ENCODE measurements around the gene TMEM178B. TPM values are rescaled to one million over a fixed set of nuclear protein-coding genes. Genes with fewer than 3 reads are reported as not detected.

TMEM178B gene
- total and polyA plus RNA-seq, 2 of the 13 experiments (the other 11 are each of a cell fraction or from before 2014, with no cell fraction given) = 0.01 to 0.02 TPM

DNA sequence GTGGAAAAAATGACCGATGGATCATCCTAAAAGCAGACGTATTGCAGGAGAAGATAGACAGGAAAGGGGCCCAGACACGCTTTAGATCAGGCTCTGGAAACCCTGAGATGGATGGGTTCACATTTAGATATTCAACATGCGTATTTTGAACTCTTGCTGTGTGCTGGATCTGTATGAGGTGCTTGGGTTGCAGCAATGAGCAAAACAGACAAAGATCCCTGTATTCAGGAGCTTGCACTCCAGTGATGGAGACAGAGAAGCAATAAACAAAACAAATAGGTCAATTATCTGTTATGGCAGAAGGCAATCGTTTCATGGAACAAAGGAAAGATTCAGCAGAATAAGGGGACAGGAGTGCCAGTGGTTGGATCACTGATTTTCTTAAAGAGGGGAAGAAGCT lies 275.5 kb downstream of the TMEM178B start:
- H3K4me2 ChIP-seq (ENCODE audit: low read depth, low read length) = no peak overlapping the region
- H4K20me1 ChIP-seq (ENCODE audit: insufficient read depth, low read length) = no peaks in the 10 kb centered on the region
- no peak overlapping the region for H2AFZ ChIP-seq (ENCODE audit: low read length)
- H3K27me3 ChIP-seq (ENCODE audit: control insufficient read depth in 1 of 2, insufficient read depth in 2 of 2, low read length in 2 of 2) = peaks cover 0 to 21% of the 10 kb centered on the region in 2 experiments; a peak in 3 of 5 replicates
- DNase-seq (ENCODE audit: low spot score) (no peak), ATAC-seq (no peak), FAIRE-seq (no peak)
- 3% methylated on average over 5 of the region's 5 CpGs for WGBS (ENCODE audit: low lambda C conversion rate)
- intact Hi-C loops (cut with micrococcal nuclease; ENCODE audit: unreplicated experiment) = no loop called here
- ChIA-PET POLR2A (no interaction called here), CTCF (ENCODE audit: low intra/inter-chr PET ratio, low total read pairs) (no interaction called here)
- no peak overlapping the region for H3K4me3 ChIP-seq (replicated peaks in 1 of 3; ENCODE audit: insufficient read depth in 1 of 3, low read depth in 2 of 3, low read length in 3 of 3)
- in situ Hi-C loops (cut with HindIII; ENCODE audit: extremely low pct_ligation_motif_present, low pct_unique_long_range_greater_than_20kb) = no loop called here
- no peaks in the 10 kb centered on the region for H3K9me3 ChIP-seq (ENCODE audit: low read length)
- H3K27ac ChIP-seq (ENCODE audit: extremely low read length, insufficient read depth, low read length) = no peak overlapping the region
- no peaks in the 10 kb centered on the region for H3K36me3 ChIP-seq (replicated peaks in 1 of 2; ENCODE audit: control insufficient read depth in 1 of 2, insufficient read depth in 2 of 2, low read length in 2 of 2)
- H3K9ac ChIP-seq (ENCODE audit: insufficient read depth, low read depth, low read length) = no peak overlapping the region
- H3K79me2 ChIP-seq (ENCODE audit: insufficient read depth, low read length) = no peaks in the 10 kb centered on the region
- no TSS peak for BruUV-seq (replicated peaks)
- H3K4me1 ChIP-seq (ENCODE audit: insufficient read depth, low read length) = no peaks in the 10 kb centered on the region
- TF ChIP-seq GABPB1 (CRISPR knock-in tag; IDR thresholded peaks at IDR 0.05) (no peak), ZNF75D (CRISPR knock-in tag; IDR thresholded peaks at IDR 0.05; ENCODE audit: borderline replicate concordance) (no peak), MZF1 (CRISPR knock-in tag; IDR thresholded peaks at IDR 0.05; ENCODE audit: borderline replicate concordance) (no peak), ZNF546 (CRISPR knock-in tag; conservative IDR thresholded peaks at IDR 0.05) (no peak), ZNF432 (CRISPR knock-in tag; IDR thresholded peaks at IDR 0.05; ENCODE audit: borderline replicate concordance) (no peak), ZNF782 (CRISPR knock-in tag; IDR thresholded peaks at IDR 0.05; ENCODE audit: borderline replicate concordance) (no peak), GTF3A (CRISPR knock-in tag; conservative IDR thresholded peaks at IDR 0.05) (no peak), ZMAT3 (CRISPR knock-in tag; conservative IDR thresholded peaks at IDR 0.05) (no peak)

DNA sequence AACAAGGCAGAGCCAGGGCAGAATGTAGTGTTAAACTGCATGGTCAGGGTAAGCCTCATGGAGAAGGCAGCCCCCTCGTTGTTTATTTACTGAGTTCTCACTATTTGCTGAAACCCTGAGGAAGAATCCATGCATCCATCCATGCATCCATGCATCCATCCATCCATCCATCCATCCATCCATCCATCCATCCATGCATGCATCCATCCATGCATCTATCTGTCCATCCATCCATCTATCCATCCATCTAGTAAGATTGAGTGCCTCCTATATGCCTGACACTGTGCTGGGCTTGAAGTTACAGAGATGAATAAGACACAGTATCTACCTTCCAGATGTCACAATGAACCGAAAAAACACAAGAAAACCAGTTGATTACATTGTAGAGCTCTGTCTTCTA lies 275.9 kb downstream of the TMEM178B start:
- Histone ChIP-seq H3K4me3 (replicated peaks in 1 of 3; ENCODE audit: insufficient read depth in 1 of 3, low read depth in 2 of 3, low read length in 3 of 3) (no peak overlapping the region), H2AFZ (ENCODE audit: low read length) (no peak overlapping the region), H3K4me2 (ENCODE audit: low read depth, low read length) (no peak overlapping the region), H3K36me3 (replicated peaks in 1 of 2; ENCODE audit: control insufficient read depth in 1 of 2, insufficient read depth in 2 of 2, low read length in 2 of 2) (no peaks in the 10 kb centered on the region), H3K4me1 (ENCODE audit: insufficient read depth, low read length) (no peaks in the 10 kb centered on the region), H4K20me1 (ENCODE audit: insufficient read depth, low read length) (no peaks in the 10 kb centered on the region), H3K79me2 (ENCODE audit: insufficient read depth, low read length) (no peaks in the 10 kb centered on the region), H3K27me3 (ENCODE audit: control insufficient read depth in 1 of 2, insufficient read depth in 2 of 2, low read length in 2 of 2) (peaks cover 0 to 21% of the 10 kb centered on the region in 2 experiments; a peak in 3 of 5 replicates), H3K9me3 (ENCODE audit: low read length) (no peaks in the 10 kb centered on the region), H3K9ac (ENCODE audit: insufficient read depth, low read depth, low read length) (no peak overlapping the region), H3K27ac (ENCODE audit: extremely low read length, insufficient read depth, low read length) (no peak overlapping the region)
- CTCF ChIA-PET (ENCODE audit: low intra/inter-chr PET ratio, low total read pairs) = no interaction called here
- no peak for FAIRE-seq
- in situ Hi-C loops (cut with HindIII; ENCODE audit: extremely low pct_ligation_motif_present, low pct_unique_long_range_greater_than_20kb) (no loop called here), intact Hi-C loops (cut with micrococcal nuclease; ENCODE audit: unreplicated experiment) (no loop called here)
- 0% methylated on average over 1 of the region's 2 CpGs for WGBS (ENCODE audit: low lambda C conversion rate)
- no peak for ATAC-seq
- TF ChIP-seq, protein P1, sequence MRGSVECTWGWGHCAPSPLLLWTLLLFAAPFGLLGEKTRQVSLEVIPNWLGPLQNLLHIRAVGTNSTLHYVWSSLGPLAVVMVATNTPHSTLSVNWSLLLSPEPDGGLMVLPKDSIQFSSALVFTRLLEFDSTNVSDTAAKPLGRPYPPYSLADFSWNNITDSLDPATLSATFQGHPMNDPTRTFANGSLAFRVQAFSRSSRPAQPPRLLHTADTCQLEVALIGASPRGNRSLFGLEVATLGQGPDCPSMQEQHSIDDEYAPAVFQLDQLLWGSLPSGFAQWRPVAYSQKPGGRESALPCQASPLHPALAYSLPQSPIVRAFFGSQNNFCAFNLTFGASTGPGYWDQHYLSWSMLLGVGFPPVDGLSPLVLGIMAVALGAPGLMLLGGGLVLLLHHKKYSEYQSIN (CRISPR knock-in tag; IDR thresholded peaks at IDR 0.05; ENCODE audit: borderline replicate concordance) = no peak
- no peak for TF ChIP-seq ZNF136 (CRISPR knock-in tag; IDR thresholded peaks at IDR 0.05; ENCODE audit: low read depth)
- TF ChIP-seq, protein P2, sequence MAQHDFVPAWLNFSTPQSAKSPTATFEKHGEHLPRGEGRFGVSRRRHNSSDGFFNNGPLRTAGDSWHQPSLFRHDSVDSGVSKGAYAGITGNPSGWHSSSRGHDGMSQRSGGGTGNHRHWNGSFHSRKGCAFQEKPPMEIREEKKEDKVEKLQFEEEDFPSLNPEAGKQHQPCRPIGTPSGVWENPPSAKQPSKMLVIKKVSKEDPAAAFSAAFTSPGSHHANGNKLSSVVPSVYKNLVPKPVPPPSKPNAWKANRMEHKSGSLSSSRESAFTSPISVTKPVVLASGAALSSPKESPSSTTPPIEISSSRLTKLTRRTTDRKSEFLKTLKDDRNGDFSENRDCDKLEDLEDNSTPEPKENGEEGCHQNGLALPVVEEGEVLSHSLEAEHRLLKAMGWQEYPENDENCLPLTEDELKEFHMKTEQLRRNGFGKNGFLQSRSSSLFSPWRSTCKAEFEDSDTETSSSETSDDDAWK (CRISPR knock-in tag; IDR thresholded peaks at IDR 0.05) = no peak
- POLR2A ChIA-PET = no interaction called here
- no TSS peak for BruUV-seq (replicated peaks)
- DNase-seq (ENCODE audit: low spot score) = no peak

Data from HepG2 (cell line).